T-helper 1 cell (primary cell): ENCODE data around the gene SCNN1G.

Experiments used
- DNase-seq, 5 donors: peaks; one replicate each; pipeline ENCODE4 v3.0.0-alpha.2; 2012 to 2020

SCNN1G gene

DNA sequence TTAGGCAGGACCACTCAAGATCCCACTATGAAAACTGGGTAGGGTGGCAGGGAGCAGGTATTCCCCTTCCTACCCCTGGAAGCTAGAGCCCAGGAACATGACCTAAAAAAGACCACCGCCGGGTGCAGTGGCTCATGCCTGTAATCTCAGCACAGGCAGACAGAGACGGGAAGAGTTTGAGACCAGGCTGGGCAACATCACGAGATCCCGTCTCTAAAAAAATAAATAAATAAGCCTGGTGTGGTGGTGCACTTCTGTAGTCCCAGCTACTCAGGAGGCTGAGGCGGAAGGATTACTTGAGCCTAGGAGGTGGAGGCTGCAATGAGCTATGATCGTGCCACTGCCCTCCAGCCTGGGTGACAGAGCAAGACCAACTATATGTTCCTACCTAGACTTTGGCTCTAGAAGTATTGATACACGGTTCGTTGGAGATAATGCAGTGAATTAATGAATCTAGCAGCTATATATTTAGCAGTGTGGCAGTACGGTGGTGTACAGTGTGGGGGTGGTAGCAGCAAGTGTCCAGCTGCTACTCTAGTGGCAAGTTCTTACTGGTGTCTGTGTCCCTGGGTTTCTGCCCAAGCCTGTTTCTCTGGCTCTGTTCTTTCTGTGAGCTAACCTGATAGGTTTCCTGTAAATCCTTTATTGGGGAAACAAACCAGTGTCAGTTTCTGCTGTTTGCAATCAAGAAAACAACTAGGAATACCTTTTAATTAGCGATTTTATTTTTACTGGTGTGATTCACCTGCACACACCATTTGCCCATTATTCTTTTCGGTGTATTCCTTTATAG is 30.0 kb upstream of the SCNN1G start:
- no peak for DNase-seq

- DNase-seq = peak in 1 of 5 donors; percentile 16
Observed at GRCh38 chr16:23155445-23156049, 27.0 kb upstream of the SCNN1G start.

GRCh38 chr16:23156110-23156509 is 26.4 kb upstream of the SCNN1G start:
- no peak for DNase-seq

DNA sequence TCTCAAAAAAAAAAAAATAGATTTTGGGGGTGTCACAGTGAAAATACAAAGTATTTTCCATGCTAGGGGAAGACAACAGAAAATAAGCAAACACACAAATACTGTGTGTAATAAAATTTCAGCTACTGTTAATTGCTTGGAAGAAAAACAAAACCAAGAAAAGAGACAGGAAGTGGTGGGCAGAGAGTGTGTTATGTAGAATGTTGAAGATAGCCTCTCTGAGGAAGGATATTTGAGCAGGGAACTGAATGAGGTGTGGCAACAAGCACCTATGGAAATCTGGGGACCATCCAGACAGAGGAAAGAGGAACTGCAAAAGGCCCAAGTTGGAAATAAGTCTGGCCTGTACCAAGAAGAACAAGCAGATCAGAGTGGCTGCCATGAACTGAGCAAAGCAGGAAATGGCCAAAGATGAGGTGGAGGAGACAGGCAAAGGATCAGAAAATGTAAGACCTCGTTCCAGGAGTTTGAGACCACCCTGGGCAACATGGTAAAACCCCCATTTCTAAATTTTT is 25.5 kb upstream of the SCNN1G start:
- no peak for DNase-seq

GRCh38 chr16:23158114-23158513 is 24.4 kb upstream of the SCNN1G start:
- DNase-seq = no peak

GRCh38 chr16:23160082-23160481 is 22.5 kb upstream of the SCNN1G start:
- no peak for DNase-seq

DNA sequence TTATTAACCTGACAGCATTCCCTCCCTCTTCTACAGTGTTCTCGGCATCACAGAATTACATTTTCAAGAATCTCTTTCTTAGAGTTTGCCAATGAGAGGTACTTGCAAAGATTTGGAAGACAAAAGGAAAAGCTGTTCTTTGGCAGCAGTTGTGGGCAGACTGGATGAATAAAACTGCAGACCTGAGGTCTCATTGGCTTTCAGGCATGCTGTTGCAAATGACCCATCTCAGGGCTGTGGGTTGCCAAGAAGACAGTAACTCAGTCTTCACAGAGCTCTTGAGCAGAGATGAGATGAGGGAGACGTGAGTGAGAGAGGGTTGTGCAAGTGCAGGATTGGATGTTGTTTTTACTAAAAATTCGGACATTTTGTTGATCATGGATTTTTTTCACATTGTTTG is 22.0 kb upstream of the SCNN1G start:
- DNase-seq = no peak

- no peak for DNase-seq
Observed at GRCh38 chr16:23163921-23164320, 18.6 kb upstream of the SCNN1G start.

- DNase-seq = no peak
Observed at GRCh38 chr16:23164736-23165135, 17.8 kb upstream of the SCNN1G start.

DNA sequence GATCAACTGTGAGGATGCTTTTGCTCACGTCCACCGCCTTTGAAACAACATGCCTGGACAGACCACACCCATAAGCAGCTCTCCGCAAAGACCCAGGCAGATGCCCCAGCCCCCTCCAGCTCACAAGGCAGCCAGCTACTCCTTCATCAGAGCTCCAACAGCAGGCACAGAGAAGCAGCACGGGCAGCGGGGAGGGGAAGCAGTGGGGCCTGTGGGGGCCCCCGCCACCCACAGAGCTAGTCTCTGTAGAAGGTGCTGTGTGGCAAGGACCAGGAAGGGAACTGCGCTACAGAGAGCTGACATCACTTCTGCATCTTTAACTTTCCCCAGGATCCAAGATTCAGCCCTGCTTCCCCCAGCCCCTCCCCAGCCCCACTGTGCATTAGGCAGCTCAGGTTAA is 10.0 kb upstream of the SCNN1G start:
- DNase-seq = no peak

DNA sequence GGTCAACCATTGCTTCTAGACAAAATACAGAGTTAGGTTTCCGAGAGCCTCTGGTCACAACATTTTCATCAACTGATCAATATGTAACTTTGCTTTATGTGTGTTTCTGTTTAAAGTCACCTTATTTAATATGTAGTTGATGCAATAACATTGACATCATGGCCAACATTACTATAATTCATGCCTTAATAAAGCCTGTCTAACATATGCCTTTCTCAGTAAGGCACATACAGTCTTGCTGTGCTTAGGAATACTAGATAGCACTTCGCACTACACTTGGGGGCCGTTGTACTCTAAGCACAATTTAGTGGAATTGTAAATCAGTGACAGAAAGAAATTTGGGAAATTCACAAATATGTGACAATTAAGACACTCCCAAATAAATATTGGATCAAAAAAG is 9.6 kb upstream of the SCNN1G start:
- DNase-seq = no peak

DNA sequence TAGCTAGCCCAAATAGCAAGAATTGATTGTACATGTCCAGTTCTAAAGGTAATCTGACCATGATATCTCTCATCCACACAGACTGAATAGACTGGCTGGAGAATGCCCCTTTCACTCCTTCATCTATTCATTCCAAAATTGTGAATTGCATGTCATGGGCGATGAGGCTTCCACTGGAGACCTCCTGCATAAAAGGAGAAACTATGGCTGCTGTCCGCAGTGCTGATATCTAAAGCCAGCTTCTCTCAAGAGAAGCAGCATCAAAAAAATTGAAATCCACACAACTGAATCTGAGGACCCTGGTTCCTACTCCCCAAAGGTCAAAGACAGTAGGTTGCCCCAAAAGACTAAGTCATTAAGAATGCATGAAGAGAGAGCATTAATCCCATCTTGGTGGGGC is 7.9 kb upstream of the SCNN1G start:
- no peak for DNase-seq

DNA sequence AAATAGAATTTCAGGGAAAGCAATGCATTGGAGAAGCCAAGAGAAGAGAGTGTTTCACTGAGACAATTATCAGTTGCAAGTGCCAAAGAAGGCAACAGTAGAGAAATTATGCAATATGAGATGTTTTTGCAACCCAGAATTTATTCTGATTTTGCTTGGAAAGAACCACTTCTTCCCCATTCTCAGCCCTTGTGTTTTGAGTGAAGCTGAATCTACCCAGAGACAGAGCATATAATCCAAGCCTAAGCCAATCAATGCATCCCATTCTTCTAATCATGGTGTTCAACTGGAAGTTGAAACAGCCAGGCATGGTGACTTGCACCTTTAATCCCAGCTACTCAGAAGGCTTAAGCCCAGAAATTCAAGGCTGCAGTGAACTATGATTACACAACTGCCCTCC is 6.9 kb upstream of the SCNN1G start:
- no peak for DNase-seq

GRCh38 chr16:23181506-23181905 is 1.0 kb upstream of the SCNN1G start:
- no peak for DNase-seq

GRCh38 chr16:23182206-23182678 is 303 bp upstream of the SCNN1G start:
- peak; percentile 41 to 63 (median 62) for DNase-seq

DNA sequence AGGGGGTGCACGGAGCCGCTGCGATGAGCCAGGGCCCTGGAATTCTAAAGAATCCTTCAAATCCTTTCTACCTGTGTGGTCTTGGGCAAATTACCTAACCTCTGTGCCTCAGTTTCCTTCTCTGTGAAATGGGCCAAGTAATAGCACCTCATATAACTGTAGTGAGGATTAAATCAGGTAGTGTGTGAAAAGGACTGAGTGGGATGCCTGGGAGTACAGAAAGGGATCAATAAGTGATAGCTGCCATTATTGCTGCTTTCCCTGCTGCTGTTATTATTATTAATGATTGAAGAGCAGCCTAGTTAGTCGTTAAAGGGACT is 958 bp downstream of the SCNN1G start:
- no peak for DNase-seq

- no peak for DNase-seq
Observed at GRCh38 chr16:23185656-23186055, 3.1 kb downstream of the SCNN1G start.

GRCh38 chr16:23186171-23186570 is 3.6 kb downstream of the SCNN1G start:
- DNase-seq = no peak

DNA sequence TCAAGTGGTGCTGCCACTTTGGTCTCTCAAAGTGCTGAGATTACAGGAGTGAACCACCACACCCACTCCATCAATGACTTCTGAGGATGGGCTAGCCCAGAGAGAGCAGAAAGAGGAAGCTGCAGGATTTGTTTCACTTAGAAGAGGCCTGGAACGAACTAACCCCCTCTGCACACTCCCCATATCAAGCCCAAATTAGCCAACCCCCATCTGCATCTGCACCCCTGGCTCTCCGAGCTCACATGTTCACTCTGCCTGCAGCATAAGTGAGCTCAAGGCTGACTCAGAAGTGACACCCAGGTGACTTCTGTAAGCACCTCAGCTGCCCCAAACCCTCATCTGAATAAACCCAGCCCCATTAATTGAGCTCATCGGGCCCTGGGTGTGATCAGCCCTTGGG is 4.8 kb downstream of the SCNN1G start:
- DNase-seq = no peak

DNA sequence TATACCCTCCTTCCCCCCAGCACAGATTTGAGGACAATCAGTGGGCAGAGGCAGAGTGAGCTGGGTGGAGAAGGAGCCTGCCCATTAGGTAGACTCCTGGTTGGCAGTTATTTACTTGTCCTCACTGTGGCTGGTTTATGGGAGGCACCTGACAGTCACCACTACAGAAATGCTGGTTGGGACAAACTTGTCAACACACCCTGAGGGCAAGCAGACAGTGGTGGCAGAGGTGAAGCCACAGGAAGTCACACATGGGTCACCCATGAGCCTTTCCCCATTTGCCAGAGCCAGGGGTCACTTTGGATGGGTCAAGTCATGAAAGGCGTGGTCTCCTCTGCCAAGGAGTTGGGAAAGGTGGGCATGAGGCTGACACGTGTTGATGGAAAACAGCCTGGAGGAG is 6.4 kb downstream of the SCNN1G start:
- DNase-seq = no peak

GRCh38 chr16:23194497-23195221 is 12.1 kb downstream of the SCNN1G start:
- DNase-seq = no peak

DNA sequence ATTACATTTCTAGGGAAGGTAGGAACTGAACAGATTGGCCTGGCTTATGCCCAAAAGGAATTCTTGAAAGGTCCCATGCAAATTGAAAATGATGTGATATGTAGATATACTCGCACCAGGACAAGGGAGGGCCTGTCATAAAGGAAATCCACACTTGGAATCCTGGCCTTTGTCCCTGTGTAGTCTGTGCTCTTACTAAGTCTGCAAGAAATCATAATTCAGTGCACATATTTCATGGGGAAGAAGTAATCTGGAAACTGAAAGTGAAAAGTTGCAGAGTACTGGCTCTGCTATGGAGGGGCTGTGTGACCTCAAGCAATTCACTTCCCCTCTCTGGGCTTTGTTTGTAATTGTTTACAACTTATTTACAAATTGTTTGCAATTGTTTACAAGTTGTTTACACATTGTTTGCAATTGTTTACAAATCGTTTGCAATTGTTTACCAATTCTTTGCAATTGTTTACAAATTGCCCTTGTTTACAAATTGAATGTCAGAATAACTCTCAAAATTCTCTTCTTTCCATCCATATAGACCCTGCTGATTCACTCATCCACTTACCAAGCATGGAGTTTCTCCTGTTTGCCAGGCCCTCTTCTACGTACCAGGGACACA is 12.9 kb downstream of the SCNN1G start:
- DNase-seq = no peak

DNA sequence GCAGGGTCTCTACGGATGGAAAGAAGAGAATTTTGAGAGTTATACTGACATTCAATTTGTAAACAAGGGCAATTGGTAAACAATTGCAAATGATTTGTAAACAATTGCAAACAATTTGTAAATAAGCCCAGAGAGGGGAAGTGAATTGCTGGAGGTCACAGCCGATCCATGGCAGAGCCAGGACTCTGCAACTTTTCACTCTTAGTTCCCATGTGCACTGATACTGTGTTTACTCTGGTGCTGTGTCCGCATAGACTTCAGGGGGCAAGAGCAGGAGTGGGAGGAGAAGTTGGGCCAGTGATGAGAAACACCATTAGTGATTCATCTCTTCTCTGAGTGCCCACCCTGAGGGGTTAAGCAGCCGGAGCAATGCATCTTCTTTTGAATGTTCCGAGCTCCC is 14.0 kb downstream of the SCNN1G start:
- DNase-seq = no peak
